Measurements from ENCODE around the gene GGTLC2.
"Not testable (repeated sequence)": the region's sequence is repeated elsewhere in the genome, so short reads cannot be mapped to it uniquely, and the experiment has no call there.

GGTLC2 gene

GRCh38 chr22:22649761-22650160 is 5.3 kb downstream of the GGTLC2 start:
- H3K4me3 ChIP-seq (ENCODE audit: low read depth, low read length); DNase-seq (ENCODE audit: low read depth, low spot score); in situ Hi-C loops (cut with HindIII; ENCODE audit: low sequenced_read_pairs): not testable (repeated sequence)

- H3K4me3 ChIP-seq (ENCODE audit: low read depth, low read length); in situ Hi-C loops (cut with HindIII; ENCODE audit: low sequenced_read_pairs); DNase-seq (ENCODE audit: low read depth, low spot score): not testable (repeated sequence)
Observed at GRCh38 chr22:22650398-22650797, 6.0 kb downstream of the GGTLC2 start.

GRCh38 chr22:22650803-22651515 is 6.5 kb downstream of the GGTLC2 start:
- H3K4me3 ChIP-seq (ENCODE audit: low read depth, low read length); in situ Hi-C loops (cut with HindIII; ENCODE audit: low sequenced_read_pairs); DNase-seq (ENCODE audit: low read depth, low spot score): not testable (repeated sequence)

GRCh38 chr22:22651593-22651992 is 7.2 kb downstream of the GGTLC2 start:
- in situ Hi-C loops (cut with HindIII; ENCODE audit: low sequenced_read_pairs); H3K4me3 ChIP-seq (ENCODE audit: low read depth, low read length): not testable (repeated sequence)
- peak; percentile 9 for DNase-seq (ENCODE audit: low read depth, low spot score)

DNA sequence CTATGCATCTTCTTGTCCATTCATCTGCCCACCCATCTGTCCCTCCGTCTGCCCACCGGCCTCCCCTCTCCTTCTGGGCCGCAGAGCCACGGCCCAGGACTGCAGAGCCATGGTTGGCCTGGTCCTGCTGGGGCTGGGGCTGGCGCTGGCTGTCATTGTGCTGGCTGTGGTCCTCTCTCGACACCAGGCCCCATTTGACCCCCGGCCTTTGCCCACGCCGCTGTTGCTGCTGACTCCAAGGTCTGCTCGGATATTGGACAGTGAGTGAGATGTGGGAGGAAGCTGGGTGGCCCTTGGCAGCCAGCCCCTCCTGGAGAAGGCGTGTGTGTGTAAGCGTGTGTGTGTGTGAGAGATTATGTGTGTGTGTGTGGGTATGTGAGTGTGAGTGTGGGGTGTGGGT is 7.7 kb downstream of the GGTLC2 start:
- in situ Hi-C loops (cut with HindIII; ENCODE audit: low sequenced_read_pairs); H3K4me3 ChIP-seq (ENCODE audit: low read depth, low read length); DNase-seq (ENCODE audit: low read depth, low spot score): not testable (repeated sequence)

- DNase-seq (ENCODE audit: low read depth, low spot score); H3K4me3 ChIP-seq (ENCODE audit: low read depth, low read length); in situ Hi-C loops (cut with HindIII; ENCODE audit: low sequenced_read_pairs): not testable (repeated sequence)
Observed at GRCh38 chr22:22652573-22652972, 8.2 kb downstream of the GGTLC2 start.

DNA sequence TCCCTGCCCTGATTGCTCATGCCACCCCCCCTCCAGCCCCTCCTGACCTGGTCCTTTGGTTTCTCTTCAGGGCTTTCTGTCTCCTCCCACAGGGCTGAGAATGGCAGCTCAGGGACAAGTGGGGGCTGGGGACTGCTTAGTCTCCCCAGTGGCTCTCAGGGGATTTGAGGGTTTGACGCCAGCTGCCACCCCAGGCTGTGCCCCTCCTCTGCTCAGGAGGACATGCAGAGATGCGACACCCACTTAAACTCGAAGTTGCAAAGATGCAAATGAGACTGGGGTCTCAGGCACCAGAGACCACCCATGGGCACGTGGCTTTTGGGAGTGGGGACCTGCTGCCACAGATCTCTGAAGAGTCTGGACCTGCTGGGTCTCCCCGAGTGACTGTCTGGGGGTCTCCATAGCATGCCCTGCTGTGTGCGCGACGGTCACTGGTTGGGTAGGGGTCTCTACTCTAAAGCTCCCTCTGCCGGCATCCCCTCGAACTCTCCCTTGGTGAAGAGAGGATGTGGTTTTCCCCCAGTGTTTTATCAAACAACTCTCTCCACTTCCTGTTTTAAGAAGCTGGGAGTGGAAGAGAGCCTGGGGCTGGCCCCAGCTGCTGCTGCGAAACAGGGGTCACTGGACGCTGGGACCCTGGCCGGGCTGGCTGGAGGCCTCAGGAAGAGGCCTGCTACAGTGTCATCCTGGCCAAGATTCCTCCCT is 9.4 kb downstream of the GGTLC2 start:
- DNase-seq (ENCODE audit: low read depth, low spot score); in situ Hi-C loops (cut with HindIII; ENCODE audit: low sequenced_read_pairs); H3K4me3 ChIP-seq (ENCODE audit: low read depth, low read length): not testable (repeated sequence)

GRCh38 chr22:22655452-22656290 is 11.3 kb downstream of the GGTLC2 start:
- peak; percentile 13 for DNase-seq (ENCODE audit: low read depth, low spot score)
- in situ Hi-C loops (cut with HindIII; ENCODE audit: low sequenced_read_pairs), result no loop called here

GRCh38 chr22:22657712-22658111 is 13.3 kb downstream of the GGTLC2 start:
- DNase-seq (ENCODE audit: low read depth, low spot score), result no peak
- in situ Hi-C loops (cut with HindIII; ENCODE audit: low sequenced_read_pairs), result no loop called here
- H3K4me3 ChIP-seq (ENCODE audit: low read depth, low read length), result no peak overlapping the region
- TF ChIP-seq, protein P1, sequence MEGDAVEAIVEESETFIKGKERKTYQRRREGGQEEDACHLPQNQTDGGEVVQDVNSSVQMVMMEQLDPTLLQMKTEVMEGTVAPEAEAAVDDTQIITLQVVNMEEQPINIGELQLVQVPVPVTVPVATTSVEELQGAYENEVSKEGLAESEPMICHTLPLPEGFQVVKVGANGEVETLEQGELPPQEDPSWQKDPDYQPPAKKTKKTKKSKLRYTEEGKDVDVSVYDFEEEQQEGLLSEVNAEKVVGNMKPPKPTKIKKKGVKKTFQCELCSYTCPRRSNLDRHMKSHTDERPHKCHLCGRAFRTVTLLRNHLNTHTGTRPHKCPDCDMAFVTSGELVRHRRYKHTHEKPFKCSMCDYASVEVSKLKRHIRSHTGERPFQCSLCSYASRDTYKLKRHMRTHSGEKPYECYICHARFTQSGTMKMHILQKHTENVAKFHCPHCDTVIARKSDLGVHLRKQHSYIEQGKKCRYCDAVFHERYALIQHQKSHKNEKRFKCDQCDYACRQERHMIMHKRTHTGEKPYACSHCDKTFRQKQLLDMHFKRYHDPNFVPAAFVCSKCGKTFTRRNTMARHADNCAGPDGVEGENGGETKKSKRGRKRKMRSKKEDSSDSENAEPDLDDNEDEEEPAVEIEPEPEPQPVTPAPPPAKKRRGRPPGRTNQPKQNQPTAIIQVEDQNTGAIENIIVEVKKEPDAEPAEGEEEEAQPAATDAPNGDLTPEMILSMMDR (IDR thresholded peaks at IDR 0.05; ENCODE audit: low read depth, low read length), result no peak

More at GRCh38 chr22:22655452-22656290, 11.3 kb downstream of the GGTLC2 start:
- no peak overlapping the region for H3K4me3 ChIP-seq (ENCODE audit: low read depth, low read length)
- TF ChIP-seq, protein P1 (IDR thresholded peaks at IDR 0.05; ENCODE audit: low read depth, low read length), result no peak

GRCh38 chr22:22661275-22661674 is 16.9 kb downstream of the GGTLC2 start:
- H3K4me3 ChIP-seq (ENCODE audit: low read depth, low read length), result no peak overlapping the region
- in situ Hi-C loops (cut with HindIII; ENCODE audit: low sequenced_read_pairs), result no loop called here
- no peak for DNase-seq (ENCODE audit: low read depth, low spot score)
- TF ChIP-seq, protein P1 (IDR thresholded peaks at IDR 0.05; ENCODE audit: low read depth, low read length), result no peak

All from astrocyte of the spinal cord (primary cell).